ENCODE measurements around the gene MRTO4.
"Not testable (repeated sequence)": the region's sequence is repeated elsewhere in the genome, so short reads cannot be mapped to it uniquely, and the experiment has no call there.

MRTO4 gene

DNA sequence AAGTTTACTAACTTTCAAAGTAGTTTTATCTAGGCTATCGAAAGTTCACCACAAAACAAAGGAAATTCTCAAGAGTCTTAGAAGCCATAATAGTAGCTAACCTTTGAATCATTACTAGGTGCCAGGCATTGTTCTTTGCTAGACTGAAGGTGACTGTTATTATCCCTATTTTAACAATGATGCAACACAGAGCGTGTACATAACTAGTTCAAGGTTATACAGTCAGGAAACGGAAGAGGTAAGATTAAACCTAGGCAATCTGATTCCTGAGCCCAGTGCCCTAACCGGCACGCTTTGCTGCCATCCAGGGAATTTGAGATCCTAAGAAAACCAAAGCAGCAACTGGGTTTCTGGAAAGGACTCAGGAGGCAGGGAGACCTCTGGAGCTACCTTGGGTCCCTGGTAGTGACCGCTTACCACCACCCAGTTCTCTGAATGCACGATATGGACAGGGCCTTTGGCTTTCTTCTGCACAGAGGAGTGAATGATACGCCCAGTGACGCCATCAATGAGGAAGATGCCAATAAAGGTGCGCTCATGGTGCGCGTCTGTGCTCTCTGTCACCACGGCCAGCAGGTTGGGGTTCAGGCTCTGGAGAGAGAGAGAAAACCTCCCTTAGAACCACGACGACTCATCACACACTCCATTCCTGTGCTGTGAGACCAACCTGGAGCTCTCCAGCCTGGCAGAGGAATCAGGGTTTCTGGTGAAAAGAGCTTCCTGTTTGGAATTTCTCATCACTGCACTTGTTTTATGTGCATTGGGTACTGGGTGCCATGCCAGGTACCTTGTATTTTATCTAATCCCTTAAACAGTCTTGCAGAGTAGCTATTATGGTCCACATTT lies 28.4 kb upstream of the MRTO4 start:
- DNase-seq (ENCODE audit: low read depth), result no peak

DNA sequence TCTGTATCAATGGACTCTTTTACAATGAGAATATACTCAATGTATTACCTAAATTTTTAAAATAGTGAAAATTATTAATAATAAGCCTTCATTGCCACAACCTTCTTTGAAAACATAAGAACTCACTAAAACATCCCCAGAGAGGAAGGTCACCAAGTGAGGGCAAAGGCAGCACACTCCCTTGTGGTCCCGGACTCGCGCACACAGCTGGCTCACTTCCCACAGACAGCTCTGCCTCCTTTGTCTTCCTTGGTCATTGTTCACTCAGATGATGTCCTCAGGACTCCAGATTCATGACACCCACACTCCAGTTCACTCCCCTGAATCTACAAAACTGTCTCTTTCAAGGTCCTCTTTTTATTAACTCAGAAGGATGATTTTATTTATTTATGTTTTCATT lies 22.4 kb upstream of the MRTO4 start:
- DNase-seq (ENCODE audit: low read depth), result no peak

DNA sequence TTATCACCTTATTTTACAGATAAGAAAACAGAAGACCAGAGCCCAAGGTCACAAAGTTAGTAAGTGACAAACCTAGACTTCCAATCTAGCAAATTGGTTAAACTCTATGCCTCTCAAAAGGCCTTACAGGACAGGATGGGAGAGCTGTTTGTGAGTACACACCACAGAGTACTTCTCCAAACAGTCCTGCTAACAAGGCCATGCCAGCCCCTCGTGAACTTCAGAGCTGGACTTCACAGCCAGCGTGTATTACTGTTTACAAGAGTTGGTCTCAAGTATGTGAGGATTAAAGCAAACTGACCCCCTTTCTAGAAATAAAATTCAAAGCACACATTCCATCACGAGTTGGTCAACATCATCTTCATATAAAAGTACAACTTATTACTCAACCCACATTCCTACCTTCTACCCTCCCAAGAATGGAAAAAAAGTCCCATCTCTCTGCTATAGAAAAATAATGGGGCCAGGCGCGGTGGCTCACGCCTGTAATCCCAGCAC lies 21.7 kb upstream of the MRTO4 start:
- no peak for DNase-seq (ENCODE audit: low read depth)

DNA sequence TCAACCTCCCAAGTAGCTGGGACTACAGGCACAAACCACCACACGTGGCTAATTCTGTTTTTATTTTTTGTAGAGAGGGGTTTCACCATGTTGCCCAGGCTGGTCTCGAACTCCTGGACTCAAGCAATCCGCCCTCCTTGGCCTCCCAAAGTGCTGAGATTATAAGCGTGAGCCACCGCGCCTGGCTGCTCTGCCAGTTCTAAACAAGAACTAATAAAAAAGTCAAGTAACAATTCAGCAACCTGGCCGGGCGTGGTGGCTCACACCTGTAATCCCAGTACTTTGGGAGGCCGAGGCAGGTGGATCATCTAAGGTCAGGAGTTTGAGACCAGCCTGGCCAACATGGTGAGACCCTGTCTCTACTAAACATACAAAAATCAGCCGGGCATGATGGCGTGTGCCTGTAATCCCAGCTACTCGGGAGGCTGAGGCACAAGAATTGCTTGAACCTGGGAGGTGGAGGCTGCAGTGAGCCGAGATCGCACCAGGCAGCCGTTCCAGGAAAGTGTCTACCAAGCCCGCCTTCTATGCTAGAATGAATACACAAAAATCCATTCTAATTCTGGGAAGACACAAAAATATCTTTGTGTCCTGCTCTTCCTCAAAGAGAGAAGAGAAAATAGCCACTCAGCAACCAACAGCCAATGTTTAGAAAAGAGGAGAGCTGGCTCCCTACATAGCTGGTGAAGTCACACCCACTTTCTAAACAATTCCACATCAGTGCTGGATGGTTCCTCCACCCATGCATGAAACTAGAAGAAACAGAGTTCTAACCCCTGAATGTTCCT lies 19.7 kb upstream of the MRTO4 start:
- not testable (repeated sequence) for DNase-seq (ENCODE audit: low read depth)

DNA sequence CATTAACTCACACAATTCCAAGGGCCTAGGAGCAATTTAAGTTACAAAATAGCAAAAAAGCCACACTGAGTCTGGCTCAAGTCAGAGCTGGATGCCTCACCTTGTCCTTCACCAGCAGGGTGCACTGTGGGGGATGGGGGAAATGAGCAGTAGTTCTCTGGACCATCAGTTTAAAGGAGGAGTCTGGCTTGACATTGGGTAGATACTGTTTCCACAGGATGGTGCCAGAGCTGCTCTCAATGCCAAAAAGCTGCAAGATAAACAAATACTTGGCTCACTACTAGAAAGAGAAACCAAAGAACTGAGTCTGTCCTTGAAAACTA lies 19.1 kb upstream of the MRTO4 start:
- no peak for DNase-seq (ENCODE audit: low read depth)

DNA sequence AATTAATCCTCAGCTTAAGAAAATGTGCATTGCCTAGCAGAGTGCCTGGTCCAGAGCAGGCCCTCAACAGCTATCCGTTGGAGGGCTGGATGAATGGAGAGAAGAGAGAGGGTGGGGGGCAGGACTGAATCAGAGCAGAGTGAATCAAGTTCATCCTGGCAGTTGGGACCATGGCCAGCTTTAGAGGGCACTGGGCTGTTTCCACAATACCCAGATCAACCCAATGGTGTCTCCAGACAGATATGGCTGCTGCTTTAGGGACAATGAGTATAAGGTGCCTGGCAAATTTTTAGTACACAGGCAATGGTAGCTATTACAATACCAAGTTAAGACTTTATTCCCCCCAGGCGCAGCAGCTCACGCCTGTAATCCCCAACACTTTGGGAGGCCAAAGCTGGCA lies 17.4 kb upstream of the MRTO4 start:
- DNase-seq (ENCODE audit: low read depth), result no peak

DNA sequence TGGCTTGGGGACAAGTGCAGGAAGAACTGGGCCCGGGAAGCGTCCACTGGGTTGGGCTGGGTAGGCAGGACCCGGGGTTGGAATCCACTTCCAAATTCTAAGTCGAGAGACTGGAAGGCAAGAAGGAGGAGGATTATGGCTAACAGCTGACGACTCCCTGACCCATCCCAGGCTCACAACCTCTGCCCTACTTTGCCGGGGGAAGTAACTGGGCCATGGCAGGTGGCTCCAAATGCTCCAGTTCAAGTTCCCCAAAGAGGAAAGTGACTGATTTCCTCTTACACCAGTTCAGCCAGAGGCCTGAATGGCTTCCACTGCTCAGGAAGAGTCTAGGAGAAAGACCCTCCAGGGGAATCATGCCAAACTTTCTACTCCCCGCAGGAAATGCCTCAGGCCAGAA lies 11.7 kb upstream of the MRTO4 start:
- no peak for DNase-seq (ENCODE audit: low read depth)

DNA sequence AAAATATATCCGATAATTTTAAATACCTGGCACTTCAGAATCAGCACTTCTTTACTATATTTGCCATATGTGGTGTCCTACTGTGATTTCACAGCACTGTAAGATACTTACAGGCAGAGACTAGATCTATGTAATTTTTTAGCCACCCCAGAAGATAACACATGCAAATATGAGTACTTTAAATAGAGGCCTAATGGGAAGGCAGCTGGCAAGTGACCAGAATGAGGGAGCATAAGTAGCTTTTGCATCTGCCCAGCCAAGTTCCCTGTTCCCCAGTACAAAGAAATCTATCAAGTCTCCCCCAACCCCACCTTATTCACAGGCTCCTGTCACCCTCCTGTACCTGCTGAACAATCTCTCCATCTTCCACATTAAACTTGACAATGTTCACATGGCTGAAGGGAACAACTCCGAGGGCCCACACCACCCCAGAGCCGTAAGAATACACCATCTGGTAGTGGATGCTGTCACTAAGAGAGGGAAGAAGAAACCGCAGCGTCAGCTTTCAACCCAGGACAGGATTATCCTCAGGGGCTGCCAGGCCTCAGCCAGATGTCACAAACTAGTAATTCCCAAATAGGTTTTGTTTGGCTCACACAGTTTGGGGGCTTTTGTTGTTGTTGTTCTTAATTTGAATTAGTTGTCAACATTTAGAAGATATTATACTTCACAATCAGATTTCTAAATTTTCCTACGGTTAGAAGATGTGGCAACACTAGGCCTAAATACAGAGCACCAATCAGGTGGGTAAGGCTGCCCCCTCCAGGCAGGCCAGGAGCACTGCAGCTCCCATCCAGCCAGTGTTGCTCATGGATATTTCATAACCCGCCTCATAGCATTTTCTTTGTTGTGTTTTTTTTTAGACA lies 10.7 kb upstream of the MRTO4 start:
- DNase-seq (ENCODE audit: low read depth), result no peak

DNA sequence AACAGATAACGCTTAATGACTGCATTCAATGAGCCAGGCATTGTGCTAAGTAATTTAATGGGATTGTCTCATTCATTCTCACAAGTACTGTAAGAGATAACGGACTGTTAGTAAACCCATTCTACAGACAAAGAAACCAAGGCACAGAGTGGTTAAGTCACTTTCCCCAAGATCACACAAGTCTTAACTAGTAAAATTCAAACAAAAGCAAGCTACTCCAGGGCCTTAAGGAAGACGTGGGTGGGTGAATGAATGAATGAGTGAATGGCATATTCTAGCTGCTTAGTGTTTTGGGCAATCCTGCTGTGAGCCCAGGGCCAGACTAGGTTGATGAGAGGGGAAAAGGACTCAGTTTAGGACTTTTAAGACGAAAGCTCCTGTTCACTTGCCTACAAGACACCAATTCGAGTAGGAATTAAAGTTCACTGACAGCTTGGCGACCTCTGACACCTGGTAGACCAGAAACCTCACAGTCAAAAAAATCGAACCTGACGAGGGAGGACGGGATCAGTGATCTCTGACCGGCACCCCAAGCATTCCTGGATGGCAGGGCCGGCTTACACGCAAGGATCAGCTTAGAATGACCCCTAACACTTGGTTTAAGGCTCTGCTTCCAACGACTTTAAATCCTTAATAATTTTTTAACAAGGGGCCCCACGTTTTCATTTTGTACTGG lies 838 bp upstream of the MRTO4 start:
- no peak for DNase-seq (ENCODE audit: low read depth)

DNA sequence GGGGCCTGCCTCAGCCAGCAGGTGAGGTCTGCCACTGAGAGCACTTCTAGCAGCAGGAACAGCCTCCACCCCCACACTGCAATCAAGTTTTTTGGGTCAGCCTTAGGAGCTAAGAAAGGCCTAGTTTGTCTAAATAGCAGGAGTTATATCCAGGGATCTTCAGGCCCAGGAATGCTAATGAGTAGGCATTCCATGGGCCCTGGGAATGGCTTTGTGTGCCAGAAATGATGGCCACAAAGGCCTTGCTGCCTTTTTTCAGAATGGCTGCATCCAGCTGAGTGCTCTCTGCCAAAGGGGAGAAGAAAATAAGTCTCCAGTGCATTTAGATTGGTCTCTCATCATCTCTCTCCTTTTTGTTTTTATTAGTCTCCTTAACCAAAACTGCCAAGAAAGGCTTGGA lies 2.8 kb downstream of the MRTO4 start:
- DNase-seq (ENCODE audit: low read depth), result no peak

DNA sequence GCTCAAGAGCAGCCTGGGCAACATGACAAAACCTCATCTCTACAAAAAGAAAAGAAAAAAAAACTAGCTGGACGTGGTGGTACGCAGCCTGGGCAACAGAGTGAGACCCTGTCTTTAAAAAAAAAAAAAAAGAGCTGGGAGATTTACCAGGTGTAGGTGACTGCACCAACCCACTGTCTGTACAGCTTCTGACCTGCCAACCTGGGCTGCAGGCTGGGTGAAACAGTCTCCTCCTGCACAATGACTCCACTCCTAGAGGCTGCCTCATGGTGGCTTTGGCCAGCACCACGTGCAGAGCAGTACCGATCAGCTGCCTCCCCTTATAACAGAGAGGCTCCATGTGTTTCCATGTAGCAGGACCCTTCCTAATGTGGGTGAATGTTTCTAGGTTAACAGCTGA lies 3.7 kb downstream of the MRTO4 start:
- DNase-seq (ENCODE audit: low read depth), result no peak

DNA sequence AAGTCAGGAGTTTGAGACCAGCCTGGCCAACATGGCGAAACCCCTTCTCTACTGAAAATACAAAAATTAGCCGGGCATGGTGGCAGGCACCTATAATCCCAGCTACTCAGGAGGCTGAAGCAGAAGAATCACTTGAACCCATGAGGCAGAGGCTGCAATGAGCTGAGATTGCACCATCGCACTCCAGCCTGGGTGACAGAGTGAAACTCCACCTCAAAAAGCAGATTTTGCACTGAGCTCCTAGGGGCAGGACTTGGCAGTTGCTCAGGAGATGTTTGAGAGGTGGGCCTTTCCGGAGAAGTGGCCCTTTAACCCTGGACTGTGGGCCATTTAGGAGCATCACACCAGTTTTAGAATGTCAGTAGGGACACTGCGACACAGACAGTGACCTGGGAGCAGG lies 4.7 kb downstream of the MRTO4 start:
- not testable (repeated sequence) for DNase-seq (ENCODE audit: low read depth)

DNA sequence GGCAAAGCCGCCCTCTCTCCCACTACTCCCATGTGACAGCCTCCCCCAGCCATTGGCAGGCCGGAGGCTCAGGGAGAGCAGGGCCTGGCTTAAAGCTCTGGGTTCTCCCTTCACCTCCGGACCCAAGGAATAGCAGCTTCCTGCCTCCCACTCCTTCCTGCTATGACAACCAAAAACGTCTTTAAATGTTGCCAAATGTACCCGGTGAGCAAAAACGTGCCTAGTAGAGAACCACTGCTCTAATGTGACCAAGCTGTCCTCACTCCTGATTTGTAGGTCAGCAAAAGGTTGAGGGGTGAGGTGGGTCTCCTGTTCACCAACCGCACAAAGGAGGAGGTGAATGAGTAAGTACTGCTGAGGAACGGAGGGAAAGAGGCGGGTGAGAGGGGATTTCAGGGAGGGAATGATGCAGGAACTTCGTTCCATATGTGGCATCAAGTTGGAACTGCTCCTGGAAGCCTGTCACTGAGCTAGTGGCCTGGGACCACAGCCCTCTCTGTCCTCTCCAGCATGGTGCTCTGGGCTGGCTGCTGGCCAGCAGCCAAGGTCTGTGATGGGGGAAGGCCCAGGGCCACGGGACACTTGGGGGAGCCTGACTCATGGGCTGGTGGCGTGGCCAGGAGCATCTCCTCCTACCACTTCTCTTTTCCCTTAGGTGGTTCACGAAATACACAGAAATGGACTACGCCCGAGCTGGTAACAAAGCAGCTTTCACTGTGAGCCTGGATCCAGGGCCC lies 5.7 kb downstream of the MRTO4 start:
- DNase-seq (ENCODE audit: low read depth), result no peak

DNA sequence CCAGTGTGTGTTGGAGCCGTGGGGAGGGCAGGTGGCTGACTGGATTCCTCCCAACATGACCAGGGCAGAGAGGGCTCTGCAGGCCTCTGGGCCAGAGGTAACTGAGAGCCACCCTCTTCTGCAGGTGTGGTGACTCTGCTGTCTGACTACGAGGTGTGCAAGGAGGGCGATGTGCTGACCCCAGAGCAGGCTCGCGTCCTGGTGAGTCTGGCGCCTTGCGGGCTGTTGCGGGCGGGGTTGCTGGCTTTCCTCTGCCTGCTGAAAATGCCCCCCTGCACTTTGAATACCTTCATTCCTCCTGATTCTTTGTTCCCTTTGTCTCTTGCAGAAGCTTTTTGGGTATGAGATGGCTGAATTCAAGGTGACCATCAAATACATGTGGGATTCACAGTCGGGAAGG lies 6.7 kb downstream of the MRTO4 start:
- DNase-seq (ENCODE audit: low read depth), result no peak

DNA sequence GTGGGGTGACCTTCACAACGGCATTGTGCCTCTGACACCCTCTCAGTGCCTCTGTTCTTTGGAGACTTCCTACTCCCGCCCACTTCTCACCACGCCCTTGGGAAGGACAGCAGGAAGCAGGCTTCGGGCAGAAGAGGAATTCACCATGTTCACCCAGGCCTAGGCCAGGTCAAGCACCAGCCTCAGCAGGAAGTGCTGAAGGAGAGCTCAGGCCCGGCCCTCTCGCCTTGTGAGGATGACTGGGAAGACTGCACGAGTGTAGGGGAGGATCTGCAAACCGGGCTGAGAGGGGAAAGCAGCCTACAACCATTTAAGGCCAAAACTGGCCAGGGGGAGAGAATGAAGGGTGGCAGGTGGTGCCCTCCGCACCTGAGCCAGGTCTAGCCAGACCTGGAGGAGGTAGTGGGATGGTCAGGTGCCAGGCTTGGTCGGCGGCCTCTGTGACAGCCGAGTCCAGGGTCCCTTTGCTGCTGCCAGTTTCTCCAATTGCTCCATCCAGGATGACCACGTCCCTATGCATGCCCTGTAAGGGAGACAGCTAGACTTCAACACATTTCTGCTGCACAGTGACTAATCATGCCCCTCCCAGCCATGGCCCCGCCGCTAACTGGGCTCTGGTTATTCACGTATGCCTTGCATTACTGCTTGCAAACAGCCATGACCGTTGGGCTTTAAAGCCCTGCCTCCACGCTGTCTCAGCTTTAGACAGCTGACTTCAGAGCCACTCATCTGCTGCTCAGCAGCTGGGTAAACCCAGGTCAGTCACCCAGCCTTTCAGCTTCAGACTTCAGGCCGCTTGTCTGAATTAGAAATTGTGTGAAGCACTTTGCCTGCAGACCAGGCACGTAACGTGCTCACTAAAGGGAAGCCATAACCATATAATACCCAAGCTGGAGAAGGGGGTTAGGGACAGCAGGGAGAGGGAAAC lies 8.9 kb downstream of the MRTO4 start:
- DNase-seq (ENCODE audit: low read depth), result no peak

DNA sequence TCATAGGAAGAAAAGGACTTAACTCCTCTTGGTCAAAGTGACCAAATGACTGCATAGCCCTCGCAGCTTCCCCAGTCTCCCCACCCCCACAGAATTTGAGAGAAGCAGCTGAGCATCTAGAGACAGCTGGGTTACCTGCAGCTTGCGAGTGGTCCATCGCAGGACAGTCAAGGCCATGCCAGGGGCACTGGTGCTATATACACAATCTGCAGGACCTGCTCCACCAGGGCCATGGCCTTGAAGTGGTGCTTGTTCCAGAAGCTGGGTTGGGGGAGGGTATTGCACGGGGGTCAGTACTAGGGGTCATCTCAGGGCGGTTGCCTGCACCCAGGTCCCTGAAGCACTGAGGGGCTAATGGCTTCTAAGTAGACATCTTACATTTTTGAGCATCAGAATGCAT lies 10.4 kb downstream of the MRTO4 start:
- DNase-seq (ENCODE audit: low read depth), result no peak

DNA sequence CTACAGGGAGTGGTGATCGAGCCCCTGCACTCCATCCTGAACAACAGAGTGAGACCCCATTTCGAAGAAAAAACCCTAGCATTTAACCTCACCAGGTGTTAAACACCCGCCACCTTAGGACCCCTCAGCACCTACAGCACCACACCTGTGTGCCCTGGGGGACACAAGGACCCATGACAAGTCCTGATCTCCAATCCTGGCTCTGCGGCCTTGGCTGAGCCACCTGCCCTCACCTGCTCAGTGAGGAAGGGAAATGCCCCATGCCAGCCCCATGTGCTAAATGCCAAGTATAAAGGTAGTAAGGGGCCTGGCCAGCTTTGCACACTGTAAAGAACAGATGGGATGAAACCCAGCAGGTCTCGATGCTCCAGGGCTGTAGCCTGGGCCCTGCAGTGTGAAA lies 11.1 kb downstream of the MRTO4 start:
- no peak for DNase-seq (ENCODE audit: low read depth)

DNA sequence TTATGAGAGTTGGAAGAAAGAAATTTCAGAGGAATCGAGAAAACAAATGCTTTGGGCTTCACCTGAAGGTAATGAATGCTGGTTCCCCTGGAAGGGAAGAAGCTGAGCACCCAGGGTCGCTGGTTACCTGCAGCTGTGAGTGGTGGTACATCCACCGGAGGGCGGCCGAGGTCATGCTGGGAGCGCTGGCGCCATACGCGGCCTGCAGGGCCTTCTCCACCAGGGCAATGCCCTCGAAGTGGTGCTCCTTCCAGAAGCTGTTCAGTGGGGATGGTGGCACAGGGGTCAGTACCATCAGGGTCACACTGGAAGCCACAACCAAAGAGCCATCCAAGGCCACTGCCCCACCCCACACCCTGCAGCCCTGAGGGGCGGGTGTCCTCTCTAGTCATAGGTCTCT lies 16.8 kb downstream of the MRTO4 start:
- DNase-seq (ENCODE audit: low read depth), result no peak

DNA sequence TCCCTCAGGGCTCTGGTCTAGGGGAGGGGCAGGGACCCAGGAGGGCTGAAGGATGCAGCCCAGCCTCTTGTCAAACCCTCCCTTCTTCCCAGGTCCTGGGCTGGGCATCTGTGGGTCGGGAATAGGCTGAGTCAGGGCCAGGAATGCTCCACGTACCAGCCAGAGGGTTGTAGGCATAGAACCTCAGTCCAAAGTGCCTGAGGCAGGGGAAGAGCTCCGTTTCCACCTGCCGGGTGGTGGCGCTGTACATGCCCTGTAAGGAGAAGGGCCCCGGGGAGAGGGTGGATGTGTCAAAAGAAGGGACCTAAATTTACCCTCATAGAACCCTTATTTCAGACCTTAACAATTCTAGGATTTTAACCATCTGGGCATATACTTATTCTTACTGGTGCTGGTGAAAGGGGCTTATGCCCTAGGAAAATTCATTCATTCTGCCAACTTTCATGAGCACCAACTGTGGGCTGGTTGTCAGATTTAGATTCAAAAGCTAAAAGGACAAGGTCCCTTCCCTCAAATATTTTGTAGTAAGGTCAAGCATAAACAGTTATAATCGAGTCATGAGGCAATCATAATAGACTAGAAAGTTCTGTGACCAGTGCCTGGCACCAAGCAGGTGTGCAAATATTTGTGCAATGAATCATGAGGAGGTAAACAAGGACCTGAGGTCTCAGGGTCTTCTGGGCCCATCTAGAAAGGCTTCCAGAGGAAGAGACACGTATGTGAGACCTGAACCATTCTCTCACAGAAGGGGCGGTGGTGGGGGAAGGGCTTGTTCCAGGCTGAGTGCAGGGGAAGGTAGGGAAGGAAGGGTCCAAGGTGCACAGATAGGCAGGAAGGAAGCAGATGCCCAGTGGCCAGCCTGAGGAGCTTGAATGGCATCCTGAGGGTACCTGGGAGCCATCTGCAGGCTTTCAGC lies 18.1 kb downstream of the MRTO4 start:
- not testable (repeated sequence) for DNase-seq (ENCODE audit: low read depth)
